Common myeloid progenitor, CD34-positive (primary cell): ENCODE measurements around the gene PPDPF.

Experiments used
- CTCF ChIA-PET: fragments of 350-600 bp; sonication (Branson Sonifier 250); formaldehyde crosslinking; loops from one replicate; lab custom pipeline; 2021; ENCODE audit warnings: antibody characterized with exemption; lab: Charles Lee
- POLR2A ChIA-PET: fragments of 350-600 bp; sonication (Branson Sonifier 250); formaldehyde crosslinking; loops from one replicate; lab custom pipeline; 2021; ENCODE audit warnings: antibody characterized with exemption; lab: Charles Lee
- DNase-seq, 3 donors: peaks; one replicate each; pipeline versions ENCODE4 v3.0.0 to v3.0.0-alpha.2; 2013
- H3K27ac ChIP-seq, 2 experiments: 1 replicate in 1 of 2; 2 replicates in 1 of 2; pipeline ENCODE4 v1.7.0; 2013; ENCODE audit warnings: inconsistent platforms in 2 of 2, low read length in 2 of 2, mild to moderate bottlenecking in 2 of 2, low read depth in 1 of 2, moderate library complexity in 1 of 2; ENCODE audit not compliant: severe bottlenecking in 2 of 2, insufficient read depth in 1 of 2, poor library complexity in 1 of 2
- H3K27me3 ChIP-seq, 5 experiments: replicated peaks in 2 of 5; 1 replicate in 3 of 5; 2 replicates in 2 of 5; pipeline versions ENCODE4 v1.6.1 to v1.7.0; 2013; ENCODE audit warnings: low read length in 4 of 5, mild to moderate bottlenecking in 2 of 5, moderate library complexity in 2 of 5, inconsistent platforms in 1 of 5; ENCODE audit not compliant: insufficient read depth in 5 of 5, control insufficient read depth in 4 of 5
- H3K36me3 ChIP-seq, 4 experiments: 1 replicate in 2 of 4; 2 replicates in 2 of 4; pipeline versions ENCODE4 v1.6.1 to v1.7.0; 2013; ENCODE audit warnings: low read length in 3 of 4, control low read depth in 1 of 4, mild to moderate bottlenecking in 1 of 4; ENCODE audit not compliant: control insufficient read depth in 4 of 4, insufficient read depth in 4 of 4
- H3K4me1 ChIP-seq, 4 experiments: 1 replicate in 3 of 4; 2 replicates in 1 of 4; pipeline versions ENCODE4 v1.6.1 to v1.7.1; 2013; ENCODE audit warnings: low read length in 3 of 4, mild to moderate bottlenecking in 3 of 4, control low read depth in 1 of 4, inconsistent platforms in 1 of 4, moderate library complexity in 1 of 4; ENCODE audit not compliant: control insufficient read depth in 4 of 4, insufficient read depth in 4 of 4; ENCODE audit errors: control extremely low read depth in 1 of 4
- H3K4me3 ChIP-seq, 7 experiments: 1 replicate in 4 of 7; 2 replicates in 3 of 7; pipeline versions ENCODE4 v1.5.1 to v1.7.0; 2013; ENCODE audit warnings: mild to moderate bottlenecking in 7 of 7, low read length in 6 of 7, moderate library complexity in 6 of 7, inconsistent platforms in 2 of 7, low read depth in 2 of 7, control low read depth in 1 of 7; ENCODE audit not compliant: insufficient read depth in 4 of 7, control insufficient read depth in 1 of 7; ENCODE audit errors: extremely low read depth in 1 of 7
- H3K9me3 ChIP-seq, 5 experiments: 1 replicate in 4 of 5; 2 replicates in 1 of 5; pipeline versions ENCODE4 v1.6.1 to v1.7.1; 2013; ENCODE audit warnings: low read length in 4 of 5, mild to moderate bottlenecking in 2 of 5, inconsistent platforms in 1 of 5, low read depth in 1 of 5, moderate library complexity in 1 of 5; ENCODE audit not compliant: control insufficient read depth in 4 of 5, insufficient read depth in 2 of 5; ENCODE audit errors: control extremely low read depth in 1 of 5
- WGBS: methylation state at CpG from one replicate; pipeline ENCODE4 v1.1.5; 2013; ENCODE audit not compliant: insufficient coverage; 5-methylcytosine and 5-hydroxymethylcytosine counted together

Gene PPDPF

DNA sequence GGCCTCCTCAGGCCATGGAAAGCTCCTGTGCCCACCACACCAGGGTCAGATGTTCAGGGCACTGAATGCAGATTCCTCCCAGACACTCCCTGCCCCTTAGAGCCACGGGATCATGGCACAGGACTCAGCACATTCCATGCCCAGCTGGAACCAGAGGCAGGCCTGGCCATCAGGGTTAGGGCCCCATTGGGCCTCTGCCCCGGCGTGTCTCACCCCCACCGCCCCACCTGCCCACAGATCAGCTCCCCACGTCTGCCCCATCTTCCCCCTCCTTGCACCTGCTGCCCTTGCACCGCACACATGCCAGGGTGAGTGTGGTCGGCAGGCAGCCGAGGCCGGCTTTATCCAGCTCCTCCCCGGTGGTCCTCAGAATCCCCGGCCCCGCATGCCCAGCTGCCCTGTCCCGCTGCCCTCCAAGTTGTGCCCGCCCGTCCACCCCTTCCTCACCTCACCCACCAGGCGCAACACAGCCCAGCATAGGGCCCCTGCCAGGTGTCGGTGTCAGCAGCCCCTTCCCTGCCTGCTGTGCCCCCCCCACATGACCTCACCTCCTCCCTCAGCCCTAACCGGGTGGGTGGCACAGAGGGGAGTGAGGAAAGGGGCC, 29.2 kb downstream of the PPDPF start:
- CTCF ChIA-PET = interaction anchor here (0.9 to 1.5 kb wide), 3 partner anchors 12 to 140 kb away, joined by 3 read pairs; no protein-coding TSS in a partner anchor
- 95% methylated on average over 8 of the region's 18 CpGs for WGBS
- Histone ChIP-seq H3K27me3 (peaks cover 0 to 36% (median 11%) of the 10 kb centered on the region in 5 experiments), H3K27ac (no peak overlapping the region), H3K9me3 (no peaks in the 10 kb centered on the region), H3K36me3 (no peaks in the 10 kb centered on the region), H3K4me3 (no peak overlapping the region), H3K4me1 (peaks cover 0 to 25% (median 23%) of the 10 kb centered on the region in 4 experiments)
- POLR2A ChIA-PET = no interaction called here
- no peak for DNase-seq

GRCh38 chr20:63551068-63551467, 30.5 kb downstream of the PPDPF start:
- H3K27ac ChIP-seq = no peak overlapping the region
- WGBS = 95% methylated on average over 4 of the region's 9 CpGs
- ChIA-PET POLR2A (interaction anchor here (0.6 to 0.8 kb wide), 3 partner anchors 49 to 81 kb away, joined by 3 read pairs; no protein-coding TSS in a partner anchor), CTCF (interaction anchor here (1.3 to 1.5 kb wide), 2 partner anchors 10 to 142 kb away, joined by 3 read pairs; no protein-coding TSS in a partner anchor)
- H3K9me3 ChIP-seq = no peaks in the 10 kb centered on the region
- H3K36me3 ChIP-seq = no peaks in the 10 kb centered on the region
- H3K4me3 ChIP-seq = no peak overlapping the region
- no peak for DNase-seq
- peaks cover 0 to 25% (median 24%) of the 10 kb centered on the region in 4 experiments for H3K4me1 ChIP-seq
- H3K27me3 ChIP-seq = peaks cover 0 to 42% (median 9%) of the 10 kb centered on the region in 5 experiments

GRCh38 chr20:63552481-63553249, 32.1 kb downstream of the PPDPF start:
- Histone ChIP-seq H3K27me3 (peaks cover 0 to 26% (median 6%) of the 10 kb centered on the region in 5 experiments), H3K36me3 (no peaks in the 10 kb centered on the region), H3K4me1 (peaks cover 0 to 25% (median 24%) of the 10 kb centered on the region in 4 experiments), H3K4me3 (peak overlapping the region in 4 of 7 experiments; percentile 5 to 61 (median 47)), H3K27ac (peak overlapping the region in 1 of 2 experiments; percentile 3), H3K9me3 (no peaks in the 10 kb centered on the region)
- ChIA-PET POLR2A (no interaction called here), CTCF (interaction anchor here (0.5 to 1.9 kb wide), 5 partner anchors 9 to 116 kb away, joined by 3 to 5 read pairs (median 3); no protein-coding TSS in a partner anchor)
- peak; percentile 67 to 89 (median 84) for DNase-seq
- 3% methylated on average over 5 of the region's 15 CpGs for WGBS

- WGBS = 4% methylated on average over 24 of the region's 37 CpGs
- H3K27ac ChIP-seq = peak overlapping the region in 1 of 2 experiments; percentile 3
- peaks cover 0 to 19% (median 5%) of the 10 kb centered on the region in 5 experiments for H3K27me3 ChIP-seq
- peaks cover 0 to 25% (median 24%) of the 10 kb centered on the region in 4 experiments for H3K4me1 ChIP-seq
- no peaks in the 10 kb centered on the region for H3K36me3 ChIP-seq
- CTCF ChIA-PET = interaction anchor here (0.5 to 1.9 kb wide), 4 partner anchors 10 to 117 kb away, joined by 3 to 5 read pairs (median 3); no protein-coding TSS in a partner anchor
- H3K4me3 ChIP-seq = peak overlapping the region; percentile 28 to 79 (median 71)
- peak; percentile 82 to 91 (median 88) for DNase-seq
- H3K9me3 ChIP-seq = no peaks in the 10 kb centered on the region
- POLR2A ChIA-PET = interaction anchor here (0.6 kb wide), 1 partner anchor 556 kb away, joined by 6 read pairs; no protein-coding TSS in a partner anchor
These were observed 32.8 kb downstream of the PPDPF start for GRCh38 chr20:63553251-63553932.

DNA sequence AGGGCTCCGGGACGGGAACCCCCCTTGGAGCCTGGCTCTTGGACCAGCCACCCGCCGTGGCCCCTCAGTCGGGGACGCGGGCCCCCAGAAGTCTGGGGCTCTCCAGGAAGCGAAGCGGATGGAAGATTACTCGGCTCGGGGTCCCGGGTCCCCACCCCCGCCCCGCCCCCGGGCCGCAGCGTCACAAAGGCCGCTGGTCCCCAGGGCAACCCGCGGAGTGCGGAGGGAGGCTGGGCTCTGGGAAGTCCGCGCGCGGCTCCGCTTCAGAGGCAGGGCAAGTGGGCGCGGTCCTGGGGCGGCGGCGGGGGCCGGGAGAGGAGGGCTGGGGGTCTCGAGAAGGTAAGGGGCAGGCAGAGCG, 33.3 kb downstream of the PPDPF start, which contains the start of gene FNDC11:
FNDC11 (plus strand) TSS at position 227 of the 358 bp plus-strand sequence. CDS start 1,505 bp downstream, outside the sequence.
- peaks cover 0 to 25% (median 22%) of the 10 kb centered on the region in 4 experiments for H3K4me1 ChIP-seq
- H3K4me3 ChIP-seq = peak within 1 kb of the TSS; percentile 28 to 79 (median 71)
- POLR2A ChIA-PET = interaction anchor here (0.6 kb wide), 1 partner anchor 557 kb away, joined by 6 read pairs; no protein-coding TSS in a partner anchor
- peak; percentile 57 to 82 (median 77) for DNase-seq
- WGBS = 0% methylated on average over 13 of the region's 34 CpGs
- H3K9me3 ChIP-seq = no peaks in the 10 kb centered on the region
- H3K27me3 ChIP-seq = peaks cover 0 to 14% (median 2%) of the 10 kb centered on the region in 5 experiments
- CTCF ChIA-PET = interaction anchor here (1.3 to 2.0 kb wide), 3 partner anchors 9 to 28 kb away, joined by 3 to 7 read pairs (median 4); no protein-coding TSS in a partner anchor
- peak within 1 kb of the TSS in 1 of 2 experiments; percentile 3 for H3K27ac ChIP-seq
- no peaks in the 10 kb centered on the region for H3K36me3 ChIP-seq
